Activated T-helper 17 cell treated with anti-CD3 and anti-CD28 coated beads, Interleukin-2, amount 50 U/mL, for 72 hours (primary cell): ENCODE data around the gene GOLGA1. TPM values are rescaled to one million over a fixed set of nuclear protein-coding genes. Genes with fewer than 3 reads are reported as not detected.
"Not testable (repeated sequence)": the region's sequence is repeated elsewhere in the genome, so short reads cannot be mapped to it uniquely, and the experiment has no call there.

Experiments used
- ATAC-seq: fragments of 150-1000 bp; cut with Tn5 transposase; replicated peaks from 2 replicates; pipeline ENCODE4 v1.10.0; 2021; ENCODE audit warnings: mild to moderate bottlenecking, moderate library complexity
- H3K27ac Mint-ChIP-seq: one replicate; pipeline ENCODE4 v1.8.0; 2022; ENCODE audit warnings: mixed read lengths
- H3K27me3 Mint-ChIP-seq: one replicate; pipeline ENCODE4 v1.8.0; 2022; ENCODE audit warnings: mixed read lengths
- H3K36me3 Mint-ChIP-seq: one replicate; pipeline ENCODE4 v1.8.0; 2022; ENCODE audit warnings: low read depth, mild to moderate bottlenecking, mixed read lengths
- H3K4me1 Mint-ChIP-seq: one replicate; pipeline ENCODE4 v1.8.0; 2022; ENCODE audit warnings: mixed read lengths
- H3K4me3 Mint-ChIP-seq: one replicate; pipeline ENCODE4 v1.8.0; 2022; ENCODE audit warnings: mild to moderate bottlenecking, mixed read lengths
- H3K9me3 Mint-ChIP-seq: one replicate; pipeline ENCODE4 v1.8.0; 2022; ENCODE audit warnings: mixed read lengths
- total RNA-seq, 2 donors: library from RNA; stranded (reverse); gene quantifications; one replicate each; pipeline ENCODE4 v1.2.3, GENCODE V29; 2022

The GOLGA1 gene
- total RNA-seq, 2 donors from 2014 or later, result 19.7 to 39.8 TPM

DNA sequence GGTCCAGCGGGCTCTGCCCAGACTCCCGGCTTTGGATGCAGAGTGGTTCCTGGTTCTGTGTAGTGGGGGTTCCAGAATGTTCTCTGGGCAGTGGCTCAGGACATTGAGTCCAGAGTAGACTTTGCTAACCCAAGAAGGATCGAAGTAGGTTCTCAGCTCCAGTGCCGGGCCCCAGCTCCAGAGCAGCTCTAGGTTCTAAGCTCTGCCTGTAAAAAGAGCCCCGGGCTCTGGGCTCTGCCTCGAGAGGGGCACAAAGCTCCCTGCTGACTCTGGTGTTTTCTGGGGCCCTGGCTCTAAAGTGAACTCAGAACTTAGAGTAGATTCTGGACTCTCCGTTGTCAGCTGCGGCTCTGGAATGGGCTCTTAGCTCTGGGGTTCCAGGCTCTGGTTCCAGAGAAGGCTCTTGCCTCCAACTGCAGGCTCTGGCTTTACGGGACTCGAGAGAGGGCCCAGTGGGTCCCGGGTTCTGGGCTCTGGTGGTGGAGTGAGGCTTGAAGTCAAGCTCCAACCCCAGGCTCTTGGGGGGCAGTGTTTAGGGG lies 87.2 kb downstream of the GOLGA1 start:
- Mint-ChIP-seq H3K27ac (no peak overlapping the region), H3K9me3 (no peaks in the 10 kb centered on the region), H3K4me3 (peak overlapping the region; percentile 61), H3K36me3 (peaks cover 22% of the 10 kb centered on the region), H3K4me1 (peaks cover 16% of the 10 kb centered on the region), H3K27me3 (no peaks in the 10 kb centered on the region)
- ATAC-seq, result no peak

DNA sequence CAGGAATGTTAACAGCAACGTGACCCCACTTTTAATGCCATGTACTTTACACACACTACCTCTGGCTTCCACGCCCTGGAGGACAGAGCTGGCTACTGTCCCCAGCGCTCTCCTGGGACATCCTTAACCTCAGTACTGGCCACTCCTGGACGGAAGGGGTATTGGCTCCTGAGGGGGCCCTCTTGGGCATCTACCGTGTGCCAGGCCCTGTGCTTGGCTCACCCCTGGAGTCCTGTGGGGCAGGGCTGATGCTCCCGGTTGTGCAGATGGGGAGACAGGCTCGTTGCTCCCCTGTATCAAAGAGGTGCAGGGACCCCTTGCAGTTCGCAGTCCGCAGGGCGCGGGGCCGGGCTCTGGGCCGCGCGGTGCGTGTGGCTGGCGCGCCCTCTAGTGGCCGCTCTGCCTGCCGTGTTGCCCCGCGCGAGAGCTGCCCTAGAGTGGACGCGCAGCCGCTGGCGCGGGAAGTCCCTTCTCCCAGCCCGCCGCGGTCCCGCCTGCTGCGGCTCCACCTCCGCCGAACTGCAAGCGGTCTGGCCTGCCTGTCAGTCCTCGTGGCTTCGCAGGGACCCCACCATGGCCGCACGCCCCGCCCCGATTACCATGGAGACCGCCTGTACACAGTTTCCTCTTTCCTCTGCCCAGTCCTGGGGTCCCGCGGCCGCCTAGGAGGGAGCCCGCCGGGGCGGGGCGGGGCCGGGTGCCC lies 87.9 kb downstream of the GOLGA1 start, which contains the start of gene WDR38:
TSS of gene WDR38 (plus strand) at position 632 of the 703 bp plus-strand sequence. CDS start 72 bp downstream, outside the sequence.
- peak within 1 kb of the TSS; percentile 61 for H3K4me3 Mint-ChIP-seq
- H3K9me3 Mint-ChIP-seq, result no peaks in the 10 kb centered on the region
- peaks cover 16% of the 10 kb centered on the region for H3K4me1 Mint-ChIP-seq
- peak; percentile 95 for ATAC-seq
- peak within 1 kb of the TSS; percentile 76 for H3K27ac Mint-ChIP-seq
- H3K27me3 Mint-ChIP-seq, result no peaks in the 10 kb centered on the region
- H3K36me3 Mint-ChIP-seq, result peaks cover 15% of the 10 kb centered on the region

DNA sequence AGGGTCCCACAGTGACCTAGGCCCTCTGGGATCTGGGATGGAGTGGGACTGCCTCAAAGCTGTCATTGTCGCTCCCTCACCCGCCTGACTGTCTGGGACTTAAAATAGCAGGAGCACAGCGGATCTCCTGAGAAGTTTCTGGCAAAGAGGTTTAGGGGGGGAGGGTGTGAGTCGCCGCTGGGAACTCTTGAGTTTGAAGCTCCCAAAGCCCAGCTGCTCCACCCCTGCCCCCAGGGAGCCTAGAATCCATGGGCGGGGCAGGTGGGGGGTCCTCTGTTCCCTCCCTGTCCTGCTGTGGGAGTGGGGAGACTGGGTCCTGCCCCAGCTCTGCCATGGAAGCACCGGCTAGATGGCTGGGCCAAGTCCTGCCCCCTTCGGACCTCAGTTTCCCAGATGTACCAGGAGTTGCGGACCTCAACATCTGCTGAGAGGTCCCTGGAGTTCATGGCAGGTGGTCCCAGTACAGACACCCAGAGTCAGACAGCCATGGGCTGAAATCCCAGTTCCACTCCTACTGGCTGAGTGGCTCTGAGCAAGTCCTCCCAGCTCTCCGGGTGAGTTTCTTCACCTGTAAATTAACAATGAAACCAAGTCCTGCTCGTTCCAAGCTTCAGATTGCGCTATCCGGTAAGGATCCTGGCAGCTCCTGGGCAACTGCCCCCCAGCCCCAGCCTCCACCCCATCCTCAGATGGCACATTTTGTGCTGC lies 88.6 kb downstream of the GOLGA1 start:
- Mint-ChIP-seq H3K4me1 (peaks cover 11% of the 10 kb centered on the region), H3K36me3 (peaks cover 8% of the 10 kb centered on the region), H3K27ac (peak overlapping the region; percentile 76), H3K4me3 (peak overlapping the region; percentile 61), H3K27me3 (no peaks in the 10 kb centered on the region), H3K9me3 (no peaks in the 10 kb centered on the region)
- no peak for ATAC-seq

GRCh38 chr9:124849801-124850200 lies 91.1 kb downstream of the GOLGA1 start:
- Mint-ChIP-seq H3K4me1 (peaks cover 6% of the 10 kb centered on the region), H3K27me3 (peaks cover 3% of the 10 kb centered on the region), H3K36me3 (no peaks in the 10 kb centered on the region), H3K27ac (no peak overlapping the region), H3K4me3 (no peak overlapping the region), H3K9me3 (no peaks in the 10 kb centered on the region)
- no peak for ATAC-seq

DNA sequence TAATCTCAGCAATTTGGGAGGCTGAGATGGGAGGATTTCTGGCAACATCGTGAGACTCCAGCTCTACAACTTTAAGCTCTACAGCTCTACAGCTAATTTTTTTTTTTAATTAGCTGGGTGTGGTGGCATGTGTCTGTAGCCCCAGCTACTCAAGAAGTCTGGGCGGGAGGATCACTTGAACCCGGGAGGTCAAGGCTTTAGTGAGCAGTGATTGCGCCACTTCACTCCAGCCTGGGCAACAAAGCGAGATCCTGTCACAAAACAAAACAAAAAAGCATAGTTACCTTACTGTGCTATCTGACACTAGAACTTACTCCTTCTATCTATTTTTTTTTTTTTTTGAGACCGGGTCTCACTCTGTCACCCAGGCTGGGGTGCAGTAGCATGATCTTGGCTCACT lies 93.9 kb downstream of the GOLGA1 start:
- Mint-ChIP-seq H3K4me3 (no peak overlapping the region), H3K27me3 (peaks cover 3% of the 10 kb centered on the region), H3K9me3 (no peaks in the 10 kb centered on the region), H3K27ac (no peak overlapping the region), H3K4me1 (no peaks in the 10 kb centered on the region), H3K36me3 (no peaks in the 10 kb centered on the region)
- ATAC-seq, result no peak

DNA sequence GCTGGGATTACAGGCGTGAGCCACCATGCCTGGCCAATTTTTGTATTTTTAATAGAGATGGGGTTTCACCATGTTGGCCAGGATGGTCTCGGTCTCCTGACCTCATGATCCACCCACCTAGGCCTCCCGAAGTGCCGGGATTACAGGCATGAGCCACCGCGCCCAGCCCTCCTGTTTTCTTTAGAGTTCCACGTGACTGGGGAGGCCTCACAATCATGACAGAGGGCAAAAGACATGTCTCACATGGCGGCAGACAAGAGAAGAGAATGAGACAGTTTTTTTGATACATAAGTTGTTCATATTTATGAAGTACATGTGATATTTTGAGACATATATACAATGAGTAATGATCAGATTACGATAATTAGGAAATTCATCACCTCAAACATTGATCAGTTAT lies 94.4 kb downstream of the GOLGA1 start:
- H3K4me3 Mint-ChIP-seq, H3K36me3 Mint-ChIP-seq, H3K9me3 Mint-ChIP-seq, H3K27ac Mint-ChIP-seq, ATAC-seq, H3K4me1 Mint-ChIP-seq, H3K27me3 Mint-ChIP-seq: not testable (repeated sequence)

- Mint-ChIP-seq H3K9me3 (no peaks in the 10 kb centered on the region), H3K4me3 (no peak overlapping the region), H3K36me3 (no peaks in the 10 kb centered on the region), H3K4me1 (no peaks in the 10 kb centered on the region), H3K27ac (no peak overlapping the region), H3K27me3 (peaks cover 3% of the 10 kb centered on the region)
- ATAC-seq, result no peak
These were observed 96.6 kb downstream of the GOLGA1 start for GRCh38 chr9:124844291-124844690.

DNA sequence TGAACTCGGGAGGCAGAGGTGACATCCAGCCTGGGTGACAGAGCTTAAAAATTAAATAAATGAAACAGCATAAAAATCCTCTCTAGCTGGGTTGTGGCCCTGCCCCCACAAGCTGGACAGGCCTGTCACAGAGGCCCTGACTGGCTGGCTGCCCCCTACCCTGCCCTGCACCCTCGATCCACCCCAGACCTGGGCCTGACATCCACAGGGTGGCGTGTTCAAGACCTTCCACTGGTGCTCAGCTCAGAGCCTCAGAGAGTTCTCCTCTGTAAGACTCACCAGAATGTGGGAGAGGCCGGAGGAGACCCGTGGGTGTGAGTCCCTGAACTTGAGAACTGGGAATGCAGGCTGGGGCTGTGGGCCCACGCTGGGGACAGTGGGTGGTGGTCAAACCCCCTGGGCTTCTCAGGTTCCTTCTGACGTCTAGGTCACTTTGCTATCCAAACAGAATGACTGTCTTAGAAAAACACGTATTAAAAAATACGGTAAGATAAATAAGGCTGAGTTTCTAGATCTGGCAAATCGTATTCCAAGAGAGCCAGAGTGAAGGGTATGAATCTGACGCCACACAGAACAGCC lies 97.3 kb downstream of the GOLGA1 start:
- H3K9me3 Mint-ChIP-seq, result no peaks in the 10 kb centered on the region
- no peak for ATAC-seq
- H3K4me3 Mint-ChIP-seq, result no peak overlapping the region
- H3K4me1 Mint-ChIP-seq, result no peaks in the 10 kb centered on the region
- no peak overlapping the region for H3K27ac Mint-ChIP-seq
- no peaks in the 10 kb centered on the region for H3K36me3 Mint-ChIP-seq
- peaks cover 3% of the 10 kb centered on the region for H3K27me3 Mint-ChIP-seq

DNA sequence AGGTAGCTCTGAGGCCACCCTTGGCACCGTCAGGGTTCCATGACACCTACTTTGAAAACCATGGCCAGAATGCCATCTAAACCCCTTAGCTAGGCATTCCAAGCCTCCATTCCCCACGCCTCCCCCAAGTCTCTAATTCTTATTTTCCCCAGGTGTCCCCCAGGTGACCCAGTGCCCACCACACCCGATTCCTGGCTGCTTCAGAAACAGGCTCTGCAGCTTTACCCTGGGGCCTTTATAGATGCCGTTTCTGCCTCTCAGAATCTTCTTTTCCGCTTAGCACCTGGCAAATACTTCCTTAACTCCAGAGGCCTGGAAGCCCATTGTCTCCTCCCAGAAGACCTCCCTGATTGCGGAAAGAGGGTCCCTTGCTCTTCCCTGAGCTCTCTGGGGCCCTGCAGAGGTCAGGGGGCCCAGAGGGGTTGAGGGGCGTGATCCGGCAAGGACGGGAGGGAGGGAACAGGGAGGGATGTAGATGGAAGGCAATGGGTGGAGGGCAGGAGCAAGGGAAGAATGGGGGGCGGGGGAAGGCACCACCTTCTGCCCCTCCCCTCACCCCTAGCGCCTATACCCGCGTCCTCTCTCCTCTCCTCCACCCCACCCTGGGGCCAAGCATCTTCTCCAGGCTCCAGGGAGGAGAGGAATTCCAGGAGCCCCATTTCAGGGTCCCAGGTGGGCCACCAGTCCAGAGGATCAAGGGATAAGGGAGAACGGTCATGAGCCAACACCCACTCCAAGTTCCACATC lies 99.6 kb downstream of the GOLGA1 start:
- H3K4me1 Mint-ChIP-seq, result no peaks in the 10 kb centered on the region
- H3K27ac Mint-ChIP-seq, result no peak overlapping the region
- no peaks in the 10 kb centered on the region for H3K9me3 Mint-ChIP-seq
- no peaks in the 10 kb centered on the region for H3K36me3 Mint-ChIP-seq
- ATAC-seq, result no peak
- peaks cover 9% of the 10 kb centered on the region for H3K27me3 Mint-ChIP-seq
- no peak overlapping the region for H3K4me3 Mint-ChIP-seq

- H3K4me1 Mint-ChIP-seq, result no peaks in the 10 kb centered on the region
- no peak overlapping the region for H3K27ac Mint-ChIP-seq
- H3K27me3 Mint-ChIP-seq, result peaks cover 6% of the 10 kb centered on the region
- no peak for ATAC-seq
- H3K9me3 Mint-ChIP-seq, result no peaks in the 10 kb centered on the region
- no peaks in the 10 kb centered on the region for H3K36me3 Mint-ChIP-seq
- no peak overlapping the region for H3K4me3 Mint-ChIP-seq
These were observed 100.5 kb downstream of the GOLGA1 start for GRCh38 chr9:124840300-124840833.

GRCh38 chr9:124839612-124840299 lies 101.1 kb downstream of the GOLGA1 start:
- H3K27ac Mint-ChIP-seq, result no peak overlapping the region
- H3K9me3 Mint-ChIP-seq, result no peaks in the 10 kb centered on the region
- no peaks in the 10 kb centered on the region for H3K36me3 Mint-ChIP-seq
- no peak overlapping the region for H3K4me3 Mint-ChIP-seq
- no peak for ATAC-seq
- peaks cover 6% of the 10 kb centered on the region for H3K27me3 Mint-ChIP-seq
- no peaks in the 10 kb centered on the region for H3K4me1 Mint-ChIP-seq

- H3K36me3 Mint-ChIP-seq, H3K4me3 Mint-ChIP-seq, H3K27me3 Mint-ChIP-seq, H3K27ac Mint-ChIP-seq, ATAC-seq, H3K4me1 Mint-ChIP-seq, H3K9me3 Mint-ChIP-seq: not testable (repeated sequence)
These were observed 102.2 kb downstream of the GOLGA1 start for GRCh38 chr9:124838567-124839275.

- H3K9me3 Mint-ChIP-seq, H3K27me3 Mint-ChIP-seq, H3K36me3 Mint-ChIP-seq, ATAC-seq, H3K27ac Mint-ChIP-seq, H3K4me3 Mint-ChIP-seq, H3K4me1 Mint-ChIP-seq: not testable (repeated sequence)
These were observed 102.8 kb downstream of the GOLGA1 start for GRCh38 chr9:124838132-124838531.
